ENCODE data around the gene SLC12A7. TPM values are rescaled to one million over a fixed set of nuclear protein-coding genes. Genes with fewer than 3 reads are reported as not detected.

The SLC12A7 gene
- total RNA-seq, 1 experiment from 2014 or later = 48.2 TPM

DNA sequence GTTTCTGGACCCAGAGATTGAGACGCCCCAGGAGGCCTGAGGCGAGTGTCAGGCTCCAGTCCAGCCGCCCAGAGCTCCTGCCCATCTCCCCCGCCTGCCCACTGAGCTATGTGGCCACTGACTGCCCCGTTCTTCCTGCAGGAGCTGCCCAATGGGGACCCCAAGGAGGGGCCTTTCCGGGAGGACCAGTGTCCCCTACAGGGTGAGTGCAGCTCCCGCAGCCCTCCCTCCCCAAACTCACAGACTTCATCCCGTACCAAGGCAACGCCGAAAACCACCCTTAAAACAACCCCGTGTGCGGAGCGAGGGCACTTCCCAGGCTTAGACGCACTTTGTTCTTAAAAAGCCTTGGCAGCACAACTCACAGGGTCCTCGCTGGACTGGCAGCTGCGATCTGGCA is 79.9 kb downstream of the SLC12A7 start:
- H4K20me1 ChIP-seq (ENCODE audit: low read length) = no peaks in the 10 kb centered on the region
- H2AFZ ChIP-seq (ENCODE audit: low read length) = no peak overlapping the region
- DNase-seq (no peak), ATAC-seq (no peak)
- H3K4me3 ChIP-seq (ENCODE audit: low read length) = no peak overlapping the region
- no peak overlapping the region for H3K4me2 ChIP-seq (ENCODE audit: low read length)
- H3K27me3 ChIP-seq (ENCODE audit: low read length) = no peaks in the 10 kb centered on the region
- H3K9me3 ChIP-seq (ENCODE audit: low read length) = no peaks in the 10 kb centered on the region
- no peaks in the 10 kb centered on the region for H3K9me2 ChIP-seq (replicated peaks; ENCODE audit: low read length)
- no peaks in the 10 kb centered on the region for H3K79me2 ChIP-seq (ENCODE audit: low read length)
- H3K27ac ChIP-seq (ENCODE audit: low read length) = no peak overlapping the region
- H3K4me1 ChIP-seq (ENCODE audit: insufficient read depth, low read length) = no peaks in the 10 kb centered on the region
- no peak for TF ChIP-seq EZH2phosphoT487 (IDR thresholded peaks at IDR 0.05; ENCODE audit: borderline replicate concordance, low read length)
- TF ChIP-seq, protein P1, sequence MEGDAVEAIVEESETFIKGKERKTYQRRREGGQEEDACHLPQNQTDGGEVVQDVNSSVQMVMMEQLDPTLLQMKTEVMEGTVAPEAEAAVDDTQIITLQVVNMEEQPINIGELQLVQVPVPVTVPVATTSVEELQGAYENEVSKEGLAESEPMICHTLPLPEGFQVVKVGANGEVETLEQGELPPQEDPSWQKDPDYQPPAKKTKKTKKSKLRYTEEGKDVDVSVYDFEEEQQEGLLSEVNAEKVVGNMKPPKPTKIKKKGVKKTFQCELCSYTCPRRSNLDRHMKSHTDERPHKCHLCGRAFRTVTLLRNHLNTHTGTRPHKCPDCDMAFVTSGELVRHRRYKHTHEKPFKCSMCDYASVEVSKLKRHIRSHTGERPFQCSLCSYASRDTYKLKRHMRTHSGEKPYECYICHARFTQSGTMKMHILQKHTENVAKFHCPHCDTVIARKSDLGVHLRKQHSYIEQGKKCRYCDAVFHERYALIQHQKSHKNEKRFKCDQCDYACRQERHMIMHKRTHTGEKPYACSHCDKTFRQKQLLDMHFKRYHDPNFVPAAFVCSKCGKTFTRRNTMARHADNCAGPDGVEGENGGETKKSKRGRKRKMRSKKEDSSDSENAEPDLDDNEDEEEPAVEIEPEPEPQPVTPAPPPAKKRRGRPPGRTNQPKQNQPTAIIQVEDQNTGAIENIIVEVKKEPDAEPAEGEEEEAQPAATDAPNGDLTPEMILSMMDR (conservative IDR thresholded peaks at IDR 0.05; ENCODE audit: low read depth, low read length) = no peak
- TF ChIP-seq EZH2 (IDR thresholded peaks at IDR 0.05; ENCODE audit: low read length, unreplicated experiment) = no peak
- no peaks in the 10 kb centered on the region for H3F3A ChIP-seq (ENCODE audit: low read length, unreplicated experiment)
- no peak overlapping the region for H3K9ac ChIP-seq (ENCODE audit: low read length)
- intact Hi-C loops (cut with micrococcal nuclease) = no loop called here
- POLR2A ChIA-PET (ENCODE audit: unreplicated experiment) = no interaction called here
- CTCF ChIA-PET = no interaction called here
- BruUV-seq (replicated peaks) = no TSS peak
- H3K36me3 ChIP-seq (ENCODE audit: low read depth, low read length) = no peaks in the 10 kb centered on the region

GRCh38 chr5:1031306-1031959 is 80.4 kb downstream of the SLC12A7 start:
- no peak for ATAC-seq
- H3K79me2 ChIP-seq (ENCODE audit: low read length) = no peaks in the 10 kb centered on the region
- CTCF ChIA-PET = no interaction called here
- TF ChIP-seq, protein P1 (conservative IDR thresholded peaks at IDR 0.05; ENCODE audit: low read depth, low read length) = no peak
- TF ChIP-seq EZH2 (IDR thresholded peaks at IDR 0.05; ENCODE audit: low read length, unreplicated experiment) (no peak), EZH2phosphoT487 (IDR thresholded peaks at IDR 0.05; ENCODE audit: borderline replicate concordance, low read length) (no peak)
- no peak overlapping the region for H3K9ac ChIP-seq (ENCODE audit: low read length)
- H3K4me3 ChIP-seq (ENCODE audit: low read length) = no peak overlapping the region
- H3K27ac ChIP-seq (ENCODE audit: low read length) = no peak overlapping the region
- intact Hi-C loops (cut with micrococcal nuclease) = no loop called here
- H3F3A ChIP-seq (ENCODE audit: low read length, unreplicated experiment) = no peaks in the 10 kb centered on the region
- no peak overlapping the region for H2AFZ ChIP-seq (ENCODE audit: low read length)
- no peaks in the 10 kb centered on the region for H3K36me3 ChIP-seq (ENCODE audit: low read depth, low read length)
- no peaks in the 10 kb centered on the region for H3K27me3 ChIP-seq (ENCODE audit: low read length)
- H3K9me2 ChIP-seq (replicated peaks; ENCODE audit: low read length) = no peaks in the 10 kb centered on the region
- H3K4me2 ChIP-seq (ENCODE audit: low read length) = no peak overlapping the region
- DNase-seq = no peak
- H3K9me3 ChIP-seq (ENCODE audit: low read length) = no peaks in the 10 kb centered on the region
- POLR2A ChIA-PET (ENCODE audit: unreplicated experiment) = no interaction called here
- no TSS peak for BruUV-seq (replicated peaks)
- H4K20me1 ChIP-seq (ENCODE audit: low read length) = no peaks in the 10 kb centered on the region
- H3K4me1 ChIP-seq (ENCODE audit: insufficient read depth, low read length) = no peaks in the 10 kb centered on the region

- Histone ChIP-seq H3K9me2 (replicated peaks; ENCODE audit: low read length) (no peaks in the 10 kb centered on the region), H3F3A (ENCODE audit: low read length, unreplicated experiment) (no peaks in the 10 kb centered on the region), H3K27ac (ENCODE audit: low read length) (no peak overlapping the region), H3K36me3 (ENCODE audit: low read depth, low read length) (no peaks in the 10 kb centered on the region), H4K20me1 (ENCODE audit: low read length) (no peaks in the 10 kb centered on the region), H3K79me2 (ENCODE audit: low read length) (no peaks in the 10 kb centered on the region), H3K9ac (ENCODE audit: low read length) (no peak overlapping the region), H3K4me3 (ENCODE audit: low read length) (no peak overlapping the region), H2AFZ (ENCODE audit: low read length) (no peak overlapping the region), H3K9me3 (ENCODE audit: low read length) (no peaks in the 10 kb centered on the region), H3K4me1 (ENCODE audit: insufficient read depth, low read length) (no peaks in the 10 kb centered on the region), H3K27me3 (ENCODE audit: low read length) (no peaks in the 10 kb centered on the region), H3K4me2 (ENCODE audit: low read length) (no peak overlapping the region)
- intact Hi-C loops (cut with micrococcal nuclease) = no loop called here
- CTCF ChIA-PET = no interaction called here
- no TSS peak for BruUV-seq (replicated peaks)
- DNase-seq = no peak
- POLR2A ChIA-PET (ENCODE audit: unreplicated experiment) = no interaction called here
- TF ChIP-seq, protein P1 (conservative IDR thresholded peaks at IDR 0.05; ENCODE audit: low read depth, low read length) = no peak
- TF ChIP-seq EZH2phosphoT487 (IDR thresholded peaks at IDR 0.05; ENCODE audit: borderline replicate concordance, low read length) (no peak), EZH2 (IDR thresholded peaks at IDR 0.05; ENCODE audit: low read length, unreplicated experiment) (no peak)
- no peak for ATAC-seq
Observed at GRCh38 chr5:1030801-1031271, 81.0 kb downstream of the SLC12A7 start.

Data from PC-3 (cell line).